Tibial artery (tissue), 4 donors: Measurements from ENCODE around the gene TMEM40.

Experiments used
- DNase-seq, 2 donors: peaks; one replicate each; pipeline ENCODE4 v3.0.0-alpha.2; 2019
- H3K27ac ChIP-seq, 2 donors: fragments of 200-600 bp; sonication (generic) in 1 of 2; 1 replicate in 1 of 2; 2 replicates in 1 of 2; pipeline ENCODE4 v1.5.1; 2018 to 2019; ENCODE audit warnings: mild to moderate bottlenecking in 1 of 2
- H3K27me3 ChIP-seq, 2 donors: fragments of 200-600 bp; sonication (generic) in 1 of 2; one replicate each; pipeline versions ENCODE4 v1.5.1 to v1.6.0; 2016 to 2019
- H3K36me3 ChIP-seq, 3 donors: fragments of 200-600 bp; sonication (generic) in 2 of 3; one replicate each; pipeline ENCODE4 v1.5.1; 2016 to 2019; ENCODE audit warnings: mild to moderate bottlenecking in 2 of 3
- H3K4me1 ChIP-seq, 4 donors: fragments of 200-600 bp; sonication (generic) in 2 of 4; 1 replicate in 3 of 4; 2 replicates in 1 of 4; pipeline ENCODE4 v1.5.1; 2016 to 2019
- H3K4me3 ChIP-seq, 2 donors: fragments of 200-600 bp; sonication (generic) in 1 of 2; 1 replicate in 1 of 2; 2 replicates in 1 of 2; pipeline ENCODE4 v1.5.1; 2018 to 2019; ENCODE audit warnings: mild to moderate bottlenecking in 2 of 2
- H3K9me3 ChIP-seq, 3 donors: fragments of 200-600 bp; sonication (generic) in 1 of 3; one replicate each; pipeline ENCODE4 v1.5.1; 2016 to 2019
- CTCF ChIP-seq, 2 experiments: fragments of 200-600 bp in 1 of 2; fragments of 450-650 bp in 1 of 2; IDR thresholded peaks; one replicate each; pipeline ENCODE4 v1.5.1; 2017 to 2019; ENCODE audit warnings: antibody characterized with exemption in 2 of 2, mild to moderate bottlenecking in 1 of 2, moderate library complexity in 1 of 2
- intact Hi-C: fragments of 100-400 bp; cut with DNase I; formaldehyde crosslinking; loops from one replicate; pipeline ENCODE4 v1.15.0; 2023; ENCODE audit warnings: low total_unique reads

The TMEM40 gene

DNA sequence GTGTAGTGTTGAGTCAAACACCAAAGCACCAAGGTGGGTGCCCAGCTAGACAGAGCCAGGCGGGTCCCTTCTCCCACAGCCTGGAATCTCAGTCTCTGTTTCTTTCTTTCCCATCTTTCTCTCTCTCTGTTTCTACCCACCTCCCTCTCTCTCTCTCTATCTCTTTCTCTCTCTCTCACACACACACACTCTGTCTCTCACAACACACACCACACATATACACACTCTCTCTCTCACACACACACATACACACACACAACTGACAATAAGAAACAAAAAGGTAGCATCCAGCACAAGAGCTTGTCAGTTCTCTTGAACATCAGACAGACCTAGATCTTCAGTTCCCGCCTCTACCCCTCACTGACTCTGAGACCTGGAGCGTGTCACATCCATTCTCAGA lies 2.4 kb downstream of the TMEM40 start:
- Histone ChIP-seq H3K36me3 (no peaks in the 10 kb centered on the region), H3K4me1 (peaks cover 0 to 13% (median 7%) of the 10 kb centered on the region in 4 donors), H3K27ac (no peak overlapping the region), H3K4me3 (no peak overlapping the region), H3K9me3 (no peaks in the 10 kb centered on the region), H3K27me3 (no peaks in the 10 kb centered on the region)
- DNase-seq = no peak
- TF ChIP-seq CTCF (IDR thresholded peaks at IDR 0.05) = no peak
- intact Hi-C loops = no loop called here

- intact Hi-C loops = no loop called here
- no peaks in the 10 kb centered on the region for H3K36me3 ChIP-seq
- no peak for TF ChIP-seq CTCF (IDR thresholded peaks at IDR 0.05)
- no peak for DNase-seq
- no peaks in the 10 kb centered on the region for H3K9me3 ChIP-seq
- peaks cover 0 to 13% (median 7%) of the 10 kb centered on the region in 4 donors for H3K4me1 ChIP-seq
- no peaks in the 10 kb centered on the region for H3K27me3 ChIP-seq
- H3K4me3 ChIP-seq = no peak overlapping the region
- H3K27ac ChIP-seq = no peak overlapping the region
Observed at GRCh38 chr3:12756175-12756574, 2.9 kb downstream of the TMEM40 start.

DNA sequence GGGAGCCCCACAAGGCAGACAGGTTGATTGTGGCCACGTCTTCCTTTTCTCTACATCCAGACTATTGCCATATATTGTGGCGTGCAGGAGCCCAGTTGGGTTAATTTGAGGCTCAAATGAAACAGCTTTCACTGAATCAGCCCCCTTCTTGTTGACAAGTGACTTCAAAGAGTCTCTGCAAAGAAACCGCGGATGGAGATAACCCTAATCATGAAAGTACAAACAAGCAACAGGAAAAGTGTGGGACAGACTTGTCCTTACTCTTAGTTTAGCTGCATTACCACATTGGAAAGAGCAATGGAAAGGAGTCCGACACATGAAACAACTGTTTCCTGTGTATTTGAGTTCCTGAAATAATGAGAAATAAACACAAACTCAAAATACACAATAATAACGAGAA lies 3.3 kb downstream of the TMEM40 start:
- Histone ChIP-seq H3K9me3 (no peaks in the 10 kb centered on the region), H3K36me3 (no peaks in the 10 kb centered on the region), H3K27ac (no peak overlapping the region), H3K27me3 (no peaks in the 10 kb centered on the region), H3K4me1 (peaks cover 0 to 16% (median 8%) of the 10 kb centered on the region in 4 donors), H3K4me3 (no peak overlapping the region)
- DNase-seq = no peak
- no peak for TF ChIP-seq CTCF (IDR thresholded peaks at IDR 0.05)
- intact Hi-C loops = no loop called here

- TF ChIP-seq CTCF (IDR thresholded peaks at IDR 0.05) = no peak
- no peak overlapping the region for H3K27ac ChIP-seq
- H3K4me1 ChIP-seq = peaks cover 0 to 30% (median 15%) of the 10 kb centered on the region in 4 donors
- DNase-seq = no peak
- H3K9me3 ChIP-seq = no peaks in the 10 kb centered on the region
- intact Hi-C loops = no loop called here
- no peak overlapping the region for H3K4me3 ChIP-seq
- no peaks in the 10 kb centered on the region for H3K27me3 ChIP-seq
- H3K36me3 ChIP-seq = no peaks in the 10 kb centered on the region
Observed at GRCh38 chr3:12754313-12754712, 4.7 kb downstream of the TMEM40 start.

DNA sequence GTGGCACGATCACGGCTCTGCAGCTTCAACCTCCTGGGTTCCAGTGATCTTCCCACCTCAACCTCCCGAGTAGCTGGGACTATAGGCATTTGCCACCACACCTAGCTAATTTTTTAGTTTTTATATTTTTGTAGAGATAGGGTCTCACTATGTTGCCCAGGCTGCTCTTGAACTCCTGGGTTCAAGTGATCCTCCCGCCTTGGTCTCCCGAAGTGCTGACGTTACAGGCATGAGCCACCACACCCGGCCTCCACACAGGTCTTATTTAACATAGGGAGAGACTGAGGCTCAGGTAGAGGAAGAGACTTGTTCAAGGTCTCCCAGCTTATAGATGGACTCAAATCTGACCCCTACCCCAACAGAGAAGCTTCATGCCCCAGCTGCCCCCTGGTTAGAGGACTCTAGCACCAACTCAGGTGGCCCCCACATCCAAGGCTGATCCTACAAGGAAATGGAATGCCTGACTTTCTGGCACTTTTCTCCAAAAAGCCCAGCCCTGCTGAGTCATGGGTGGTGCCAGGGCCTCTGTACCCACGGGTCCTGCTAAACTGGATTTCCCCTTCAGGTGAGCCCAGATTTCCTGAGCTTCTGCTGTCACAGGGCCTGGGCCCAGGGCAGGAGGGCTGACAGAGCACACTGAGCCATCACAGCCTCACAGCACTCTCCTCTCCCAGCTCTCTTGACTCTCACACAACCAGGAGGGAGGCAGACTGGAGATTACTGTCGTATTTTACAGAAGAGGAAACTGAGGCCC lies 5.6 kb downstream of the TMEM40 start:
- intact Hi-C loops = no loop called here
- H3K4me3 ChIP-seq = no peak overlapping the region
- no peaks in the 10 kb centered on the region for H3K9me3 ChIP-seq
- no peaks in the 10 kb centered on the region for H3K36me3 ChIP-seq
- TF ChIP-seq CTCF (IDR thresholded peaks at IDR 0.05) = no peak
- no peaks in the 10 kb centered on the region for H3K27me3 ChIP-seq
- peaks cover 0 to 26% (median 14%) of the 10 kb centered on the region in 4 donors for H3K4me1 ChIP-seq
- DNase-seq = no peak
- H3K27ac ChIP-seq = no peak overlapping the region
